ENCODE data around the gene CCDC60.

Gene CCDC60

GRCh38 chr12:119501052-119501451 lies 166.5 kb downstream of the CCDC60 start:
- no peak overlapping the region for H3K4me3 ChIP-seq (replicated peaks in 1 of 2; ENCODE audit: low read depth in 2 of 2, low read length in 2 of 2)
- DNase-seq (ENCODE audit: low read depth in 2 of 2): no peak
- no peak for TF ChIP-seq CTCF (IDR thresholded peaks at IDR 0.05; ENCODE audit: low read depth, low read length)

- H3K4me3 ChIP-seq (replicated peaks in 1 of 2; ENCODE audit: low read depth in 2 of 2, low read length in 2 of 2): no peak overlapping the region
- no peak for TF ChIP-seq CTCF (IDR thresholded peaks at IDR 0.05; ENCODE audit: low read depth, low read length)
- DNase-seq (ENCODE audit: low read depth in 2 of 2): no peak
Observed at GRCh38 chr12:119505001-119505400, 170.5 kb downstream of the CCDC60 start.

DNA sequence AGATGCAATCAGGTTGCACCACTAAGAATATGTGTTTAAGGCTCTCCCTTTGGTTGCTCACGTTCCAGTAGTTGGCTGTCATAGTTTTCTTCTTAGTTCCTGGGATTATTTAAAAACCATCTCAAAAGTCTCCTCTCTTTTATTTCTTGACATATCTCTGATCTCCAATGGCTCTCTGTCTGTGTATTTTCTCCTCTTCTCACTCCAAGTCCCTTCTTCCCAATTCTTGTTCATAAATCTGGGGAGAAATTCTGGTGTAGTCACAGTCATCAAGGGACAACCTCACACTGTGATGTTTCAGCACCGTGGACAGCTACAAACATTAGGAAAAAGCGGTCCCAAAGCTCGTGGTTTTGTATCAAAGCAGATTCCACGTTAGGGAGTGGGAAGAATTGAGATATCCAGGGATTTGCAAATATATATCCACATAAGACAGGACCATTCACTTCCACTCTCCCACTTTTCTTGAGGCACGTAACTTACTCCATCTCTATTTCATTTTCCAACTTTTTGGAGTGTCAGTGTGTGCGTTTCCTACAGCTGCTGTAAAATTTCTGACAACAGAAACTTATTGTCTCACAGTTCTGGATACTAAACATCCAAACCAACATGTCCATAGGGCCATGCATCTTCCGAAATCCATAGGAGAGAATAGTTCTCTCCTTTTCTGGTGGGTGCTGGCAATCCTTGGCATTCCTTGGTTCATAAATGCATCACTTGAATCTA lies 178.4 kb downstream of the CCDC60 start:
- no peak for TF ChIP-seq CTCF (IDR thresholded peaks at IDR 0.05; ENCODE audit: low read depth, low read length)
- no peak overlapping the region for H3K4me3 ChIP-seq (replicated peaks in 1 of 2; ENCODE audit: low read depth in 2 of 2, low read length in 2 of 2)
- DNase-seq (ENCODE audit: low read depth in 2 of 2): peak in 1 of 2 donors; percentile 18

DNA sequence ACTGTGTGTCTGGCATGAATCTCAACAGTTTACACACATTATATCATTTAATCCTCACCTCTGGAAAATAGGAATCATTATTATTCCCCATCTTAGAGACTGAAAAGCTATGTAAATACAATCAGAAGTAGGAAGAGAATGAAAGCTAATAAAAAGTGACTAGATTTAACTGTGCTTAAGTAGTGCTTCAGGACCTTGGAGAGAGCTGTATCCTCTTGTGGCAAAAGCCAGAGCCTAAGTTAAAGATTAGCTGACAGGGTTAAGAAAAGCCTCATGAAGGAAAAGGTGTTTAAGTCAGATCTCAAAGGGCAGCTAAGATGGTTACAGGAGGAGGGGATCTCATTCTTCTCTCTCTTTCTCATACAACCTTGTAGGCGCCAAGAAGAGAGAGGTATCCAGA lies 193.7 kb downstream of the CCDC60 start:
- DNase-seq (ENCODE audit: low read depth in 2 of 2): peak; percentile 1 to 42
- TF ChIP-seq CTCF (IDR thresholded peaks at IDR 0.05; ENCODE audit: low read depth, low read length): no peak
- no peak overlapping the region for H3K4me3 ChIP-seq (replicated peaks in 1 of 2; ENCODE audit: low read depth in 2 of 2, low read length in 2 of 2)

GRCh38 chr12:119540476-119540875 lies 205.9 kb downstream of the CCDC60 start:
- no peak for DNase-seq (ENCODE audit: low read depth in 2 of 2)
- H3K4me3 ChIP-seq (replicated peaks in 1 of 2; ENCODE audit: low read depth in 2 of 2, low read length in 2 of 2): no peak overlapping the region
- TF ChIP-seq CTCF (IDR thresholded peaks at IDR 0.05; ENCODE audit: low read depth, low read length): no peak

DNA sequence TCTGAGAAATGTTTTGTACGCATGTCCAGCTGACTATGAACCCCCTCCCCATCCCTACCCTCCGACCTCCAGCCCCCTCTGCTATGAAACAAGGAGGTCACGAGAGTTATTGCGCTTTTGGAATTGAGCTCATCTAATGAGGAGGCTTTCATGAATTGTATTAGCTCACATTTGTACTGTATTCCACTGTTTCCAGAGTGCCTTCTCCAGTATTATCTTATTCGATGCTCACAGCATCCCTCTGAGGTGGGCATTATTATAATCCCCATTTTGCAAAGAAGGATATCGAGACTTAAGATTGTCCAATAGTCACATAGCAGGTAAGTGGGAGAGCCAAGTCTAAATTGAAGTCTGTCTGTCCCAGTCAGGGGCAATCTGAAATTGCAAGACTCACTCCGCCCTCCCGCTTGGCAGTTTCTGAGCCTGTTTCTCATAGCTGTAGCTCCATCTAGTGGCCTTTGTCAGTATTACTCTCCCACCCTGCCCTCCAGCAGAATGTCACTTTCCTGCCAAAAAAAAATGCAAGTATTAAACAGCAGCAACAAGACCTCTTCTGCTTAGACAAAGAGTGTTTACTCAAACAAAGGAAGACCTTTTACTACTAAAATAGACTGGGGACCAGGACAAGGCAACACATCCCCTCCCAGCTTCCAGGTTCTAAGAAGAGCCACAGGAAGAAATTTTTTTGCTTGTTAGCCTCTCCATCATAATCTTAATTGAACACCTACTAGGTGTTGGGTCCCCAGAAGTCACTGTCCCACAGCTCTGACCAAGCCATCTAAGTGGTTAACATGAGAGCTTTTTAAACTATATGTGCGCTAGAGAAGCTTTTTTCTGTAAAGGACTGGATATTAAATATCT lies 210.5 kb downstream of the CCDC60 start:
- DNase-seq (ENCODE audit: low read depth in 2 of 2): peak; percentile 81 to 88
- TF ChIP-seq CTCF (IDR thresholded peaks at IDR 0.05; ENCODE audit: low read depth, low read length): peak; percentile 87
- H3K4me3 ChIP-seq (replicated peaks in 1 of 2; ENCODE audit: low read depth in 2 of 2, low read length in 2 of 2): no peak overlapping the region

Data from cardiac fibroblast (primary cell).